HepG2 (cell line): ENCODE results near the gene MCM8. TPM values are rescaled to one million over a fixed set of nuclear protein-coding genes. Genes with fewer than 3 reads are reported as not detected.

Source experiments
- ATAC-seq: fragments of 200-7000 bp; cut with Tn5 transposase; 3 replicates; pipeline ENCODE4 v1.9.1; 2020; ENCODE audit warnings: mild to moderate bottlenecking, moderate library complexity
- BruUV-seq: library from RNA; stranded (reverse); fragments of 400-500 nt; replicated peaks from 2 replicates; lab custom pipeline; 2021; lab: Mats Ljungman, UMichigan
- CTCF ChIA-PET: fragments of 300-600 bp; formaldehyde crosslinking; extraction: SDS; loops from one replicate; lab custom pipeline; 2021; ENCODE audit warnings: low total read pairs, inconsistent platforms, low intra/inter-chr PET ratio; lab: Yijun Ruan, JAX
- POLR2A ChIA-PET: fragments of 350-600 bp; sonication (Branson Sonifier 250); formaldehyde crosslinking; loops from one replicate; lab custom pipeline; 2020; ENCODE audit warnings: antibody characterized with exemption, inconsistent platforms; lab: Yijun Ruan, JAX
- DNase-seq: peaks from one replicate; pipeline ENCODE4 v3.0.0-alpha.2; 2015; ENCODE audit warnings: low spot score
- FAIRE-seq: peaks from 3 replicates; lab custom pipeline; 2011; peaks lifted over from hg19 to GRCh38; lab: Jason Lieb, UNC
- H2AFZ ChIP-seq: one replicate; pipeline ENCODE4 v1.6.1; 2011; ENCODE audit warnings: low read length, inconsistent platforms
- H3K27ac ChIP-seq: fragments of 300-600 bp; 3 replicates; pipeline ENCODE4 v1.8.0; 2011; ENCODE audit warnings: mixed run types, mild to moderate bottlenecking, mixed read lengths, low read length, inconsistent platforms; ENCODE audit not compliant: insufficient read depth; ENCODE audit errors: extremely low read length
- H3K27me3 ChIP-seq, 2 experiments: fragments of 200-600 bp in 1 of 2; 2 replicates in 1 of 2; 3 replicates in 1 of 2; pipeline versions ENCODE4 v1.6.0 to v1.8.0; 2011; ENCODE audit warnings: low read length in 2 of 2, mild to moderate bottlenecking in 2 of 2, moderate library complexity in 2 of 2, inconsistent platforms in 1 of 2; ENCODE audit not compliant: insufficient read depth in 2 of 2, control insufficient read depth in 1 of 2
- H3K36me3 ChIP-seq, 2 experiments: fragments of 200-600 bp in 1 of 2; replicated peaks in 1 of 2; 2 replicates in 1 of 2; 3 replicates in 1 of 2; pipeline versions ENCODE4 v1.5.1 to v1.8.0; 2011; ENCODE audit warnings: low read length in 2 of 2, inconsistent platforms in 1 of 2; ENCODE audit not compliant: insufficient read depth in 2 of 2, control insufficient read depth in 1 of 2
- H3K4me1 ChIP-seq: 2 replicates; pipeline ENCODE4 v1.5.1; 2012; ENCODE audit warnings: low read length, inconsistent platforms; ENCODE audit not compliant: insufficient read depth
- H3K4me2 ChIP-seq: 2 replicates; pipeline ENCODE4 v1.6.0; 2011; ENCODE audit warnings: low read depth, low read length, inconsistent platforms
- H3K4me3 ChIP-seq, 3 experiments: fragments of 200-600 bp in 1 of 3; sonication (generic), shearing (Covaris generic) in 1 of 3; replicated peaks in 1 of 3; 2 replicates each; pipeline ENCODE4 v1.5.1; 2011 to 2016; ENCODE audit warnings: low read length in 3 of 3, inconsistent platforms in 2 of 3, low read depth in 2 of 3, mild to moderate bottlenecking in 2 of 3, control low read depth in 1 of 3, mixed read lengths in 1 of 3; ENCODE audit not compliant: insufficient read depth in 1 of 3
- H3K79me2 ChIP-seq: one replicate; pipeline ENCODE4 v1.6.1; 2011; ENCODE audit warnings: low read length, inconsistent platforms; ENCODE audit not compliant: insufficient read depth
- H3K9ac ChIP-seq: 2 replicates; pipeline ENCODE4 v1.6.0; 2011; ENCODE audit warnings: mild to moderate bottlenecking, low read depth, low read length, inconsistent platforms; ENCODE audit not compliant: insufficient read depth
- H3K9me3 ChIP-seq: 2 replicates; pipeline ENCODE4 v1.5.1; 2012; ENCODE audit warnings: mild to moderate bottlenecking, low read length
- H4K20me1 ChIP-seq: 2 replicates; pipeline ENCODE4 v1.6.0; 2011; ENCODE audit warnings: inconsistent platforms, mild to moderate bottlenecking, low read length, moderate library complexity; ENCODE audit not compliant: insufficient read depth
- CBX5 ChIP-seq: sonication (generic); formaldehyde crosslinking; IDR thresholded peaks from 2 replicates; pipeline ENCODE4 v1.4.0; 2020; ENCODE audit warnings: missing genetic modification reagents, borderline replicate concordance
- ELF1 ChIP-seq: sonication (generic); formaldehyde crosslinking; IDR thresholded peaks from 2 replicates; pipeline ENCODE4 v1.4.0; 2020; ENCODE audit warnings: missing genetic modification reagents
- FLYWCH1 ChIP-seq: sonication (generic); formaldehyde crosslinking; IDR thresholded peaks from 2 replicates; pipeline ENCODE4 v1.8.1; 2023; ENCODE audit warnings: mild to moderate bottlenecking, missing genetic modification reagents
- MTERF4 ChIP-seq: sonication (generic); formaldehyde crosslinking; IDR thresholded peaks from 2 replicates; pipeline ENCODE4 v1.8.0; 2023; ENCODE audit warnings: mild to moderate bottlenecking, missing genetic modification reagents
- POGK ChIP-seq: sonication (generic); formaldehyde crosslinking; conservative IDR thresholded peaks from 2 replicates; pipeline ENCODE4 v1.8.0; 2022; ENCODE audit warnings: mild to moderate bottlenecking, moderate library complexity, missing genetic modification reagents
- RBAK ChIP-seq: sonication (generic); formaldehyde crosslinking; IDR thresholded peaks from 2 replicates; pipeline ENCODE4 v1.5.1; 2020; ENCODE audit warnings: mild to moderate bottlenecking, missing genetic modification reagents
- RBFOX2 ChIP-seq: fragments of 200-400 bp; formaldehyde crosslinking; IDR thresholded peaks from 2 replicates; pipeline ENCODE4 v1.6.1; 2017; ENCODE audit warnings: low read depth, mild to moderate bottlenecking, low read length
- XRCC5 ChIP-seq: fragments of 200-400 bp; formaldehyde crosslinking; optimal IDR thresholded peaks from 2 replicates; pipeline ENCODE3; 2017; ENCODE audit warnings: mild to moderate bottlenecking, low read length
- ZNF784 ChIP-seq: sonication (generic); formaldehyde crosslinking; IDR thresholded peaks from 2 replicates; pipeline ENCODE4 v1.5.1; 2020; ENCODE audit warnings: missing genetic modification reagents, mild to moderate bottlenecking, borderline replicate concordance
- WGBS: methylation state at CpG from one replicate; pipeline ENCODE4 v1.1.6; 2017; ENCODE audit warnings: low lambda C conversion rate; 5-methylcytosine and 5-hydroxymethylcytosine counted together
- in situ Hi-C: cut with HindIII; loops from 2 replicates; pipeline ENCODE4 v1.10.0; 2017; ENCODE audit warnings: low pct_unique_long_range_greater_than_20kb; ENCODE audit not compliant: extremely low pct_ligation_motif_present
- intact Hi-C: fragments of 100-400 bp; cut with micrococcal nuclease; formaldehyde crosslinking; loops from one replicate; pipeline ENCODE4 v1.10.0; 2022; ENCODE audit not compliant: unreplicated experiment
- polyA plus RNA-seq, 8 experiments: library from polyadenylated mRNA; depleted of rRNA in 3 of 8; stranded (reverse) in 7 of 8; unstranded in 1 of 8; fragments of >200 nt; fragmentation: Illumina TruSeq in 4 of 8; extraction: Trizol in 4 of 8; gene quantifications; 2 replicates each; pipeline versions ENCODE4 v1.2.1 to v1.2.3, GENCODE V29; 2011 to 2016; ENCODE audit warnings: low read depth in 4 of 8, missing spikeins in 1 of 8, mixed read lengths in 1 of 8; ENCODE audit not compliant: insufficient read depth in 1 of 8
- total RNA-seq, 5 experiments: library from RNA; depleted of rRNA; stranded (reverse); fragments of >200 nt; fragmentation: Illumina TruSeq; extraction: Trizol; gene quantifications; 2 replicates each; pipeline ENCODE4 v1.2.3, GENCODE V29; 2016; ENCODE audit warnings: low read depth in 1 of 5

Gene MCM8
- total and polyA plus RNA-seq, 2 of the 13 experiments (the other 11 are each of a cell fraction or from before 2014, with no cell fraction given): 11.5 to 59.3 TPM

- H3K4me2 ChIP-seq: no peak overlapping the region
- 93% methylated on average over 4 of the region's 4 CpGs for WGBS
- H3K27me3 ChIP-seq: no peaks in the 10 kb centered on the region
- H3K9me3 ChIP-seq: no peaks in the 10 kb centered on the region
- FAIRE-seq (no peak), DNase-seq (no peak)
- no peaks in the 10 kb centered on the region for H3K79me2 ChIP-seq
- H3K4me3 ChIP-seq: no peak overlapping the region
- POLR2A ChIA-PET: no interaction called here
- H3K9ac ChIP-seq: no peak overlapping the region
- TF ChIP-seq MTERF4 (CRISPR knock-in tag) (no peak), POGK (CRISPR knock-in tag) (no peak), XRCC5 (no peak), RBFOX2 (no peak), CBX5 (CRISPR knock-in tag) (no peak), ZNF784 (CRISPR knock-in tag) (no peak), ELF1 (CRISPR knock-in tag) (no peak), RBAK (no peak), FLYWCH1 (CRISPR knock-in tag) (no peak)
- TF ChIP-seq, all 625 proteins: peak for 0
- ATAC-seq: no peak
- Histone ChIP-seq H3K4me1 (no peaks in the 10 kb centered on the region), H4K20me1 (no peaks in the 10 kb centered on the region), H2AFZ (no peak overlapping the region), H3K27ac (no peak overlapping the region), H3K36me3 (peaks cover 11 to 57% of the 10 kb centered on the region in 2 experiments)
- no TSS peak for BruUV-seq
- in situ Hi-C loops (no loop called here), intact Hi-C loops (no loop called here)
- CTCF ChIA-PET: no interaction called here
Measured at GRCh38 chr20:5973971-5974370, 23.5 kb downstream of the MCM8 start.
